Measurements from ENCODE around the gene CCDC192.
"Not testable (repeated sequence)": the region's sequence is repeated elsewhere in the genome, so short reads cannot be mapped to it uniquely, and the experiment has no call there.

CCDC192 gene

GRCh38 chr5:127785098-127785927, 82.1 kb downstream of the CCDC192 start:
- DNase-seq (ENCODE audit: low spot score): no peak
- TF ChIP-seq, protein P1, sequence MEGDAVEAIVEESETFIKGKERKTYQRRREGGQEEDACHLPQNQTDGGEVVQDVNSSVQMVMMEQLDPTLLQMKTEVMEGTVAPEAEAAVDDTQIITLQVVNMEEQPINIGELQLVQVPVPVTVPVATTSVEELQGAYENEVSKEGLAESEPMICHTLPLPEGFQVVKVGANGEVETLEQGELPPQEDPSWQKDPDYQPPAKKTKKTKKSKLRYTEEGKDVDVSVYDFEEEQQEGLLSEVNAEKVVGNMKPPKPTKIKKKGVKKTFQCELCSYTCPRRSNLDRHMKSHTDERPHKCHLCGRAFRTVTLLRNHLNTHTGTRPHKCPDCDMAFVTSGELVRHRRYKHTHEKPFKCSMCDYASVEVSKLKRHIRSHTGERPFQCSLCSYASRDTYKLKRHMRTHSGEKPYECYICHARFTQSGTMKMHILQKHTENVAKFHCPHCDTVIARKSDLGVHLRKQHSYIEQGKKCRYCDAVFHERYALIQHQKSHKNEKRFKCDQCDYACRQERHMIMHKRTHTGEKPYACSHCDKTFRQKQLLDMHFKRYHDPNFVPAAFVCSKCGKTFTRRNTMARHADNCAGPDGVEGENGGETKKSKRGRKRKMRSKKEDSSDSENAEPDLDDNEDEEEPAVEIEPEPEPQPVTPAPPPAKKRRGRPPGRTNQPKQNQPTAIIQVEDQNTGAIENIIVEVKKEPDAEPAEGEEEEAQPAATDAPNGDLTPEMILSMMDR (IDR thresholded peaks at IDR 0.05; ENCODE audit: extremely low read depth, missing control alignments): no peak

GRCh38 chr5:127791439-127791838, 88.2 kb downstream of the CCDC192 start:
- TF ChIP-seq, protein P1 (IDR thresholded peaks at IDR 0.05; ENCODE audit: extremely low read depth, missing control alignments): no peak
- no peak for DNase-seq (ENCODE audit: low spot score)

- DNase-seq (ENCODE audit: low spot score): not testable (repeated sequence)
Observed at GRCh38 chr5:127791908-127792307, 88.7 kb downstream of the CCDC192 start.

GRCh38 chr5:127793052-127793451, 89.9 kb downstream of the CCDC192 start:
- TF ChIP-seq, protein P1 (IDR thresholded peaks at IDR 0.05; ENCODE audit: extremely low read depth, missing control alignments): no peak
- DNase-seq (ENCODE audit: low spot score): no peak

DNA sequence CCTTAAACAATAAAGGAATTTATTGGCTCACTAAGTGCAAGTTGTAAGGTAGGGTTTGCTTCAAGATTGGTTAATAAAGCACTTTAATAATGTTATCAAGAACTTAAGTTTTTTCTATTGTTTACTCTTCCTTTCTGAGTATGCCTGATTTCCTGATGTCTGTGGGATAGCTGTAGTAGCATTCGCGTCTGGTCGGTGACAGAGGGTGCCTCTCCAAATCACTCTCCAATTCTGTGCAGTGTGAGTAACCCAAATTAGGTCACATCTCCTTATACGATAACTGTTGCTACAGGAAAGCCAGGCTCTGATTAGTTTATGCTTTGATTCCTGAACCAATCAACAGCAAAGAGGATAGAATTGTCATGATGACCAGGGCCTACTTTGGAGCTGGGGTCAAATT, 90.7 kb downstream of the CCDC192 start:
- TF ChIP-seq, protein P1 (IDR thresholded peaks at IDR 0.05; ENCODE audit: extremely low read depth, missing control alignments): no peak
- DNase-seq (ENCODE audit: low spot score): no peak

GRCh38 chr5:127796211-127796610, 93.0 kb downstream of the CCDC192 start:
- TF ChIP-seq, protein P1 (IDR thresholded peaks at IDR 0.05; ENCODE audit: extremely low read depth, missing control alignments): no peak
- no peak for DNase-seq (ENCODE audit: low spot score)

GRCh38 chr5:127799293-127799905, 96.2 kb downstream of the CCDC192 start:
- TF ChIP-seq, protein P1 (IDR thresholded peaks at IDR 0.05; ENCODE audit: extremely low read depth, missing control alignments): no peak
- no peak for DNase-seq (ENCODE audit: low spot score)
